ENCODE results near the gene SORCS2.

DNA sequence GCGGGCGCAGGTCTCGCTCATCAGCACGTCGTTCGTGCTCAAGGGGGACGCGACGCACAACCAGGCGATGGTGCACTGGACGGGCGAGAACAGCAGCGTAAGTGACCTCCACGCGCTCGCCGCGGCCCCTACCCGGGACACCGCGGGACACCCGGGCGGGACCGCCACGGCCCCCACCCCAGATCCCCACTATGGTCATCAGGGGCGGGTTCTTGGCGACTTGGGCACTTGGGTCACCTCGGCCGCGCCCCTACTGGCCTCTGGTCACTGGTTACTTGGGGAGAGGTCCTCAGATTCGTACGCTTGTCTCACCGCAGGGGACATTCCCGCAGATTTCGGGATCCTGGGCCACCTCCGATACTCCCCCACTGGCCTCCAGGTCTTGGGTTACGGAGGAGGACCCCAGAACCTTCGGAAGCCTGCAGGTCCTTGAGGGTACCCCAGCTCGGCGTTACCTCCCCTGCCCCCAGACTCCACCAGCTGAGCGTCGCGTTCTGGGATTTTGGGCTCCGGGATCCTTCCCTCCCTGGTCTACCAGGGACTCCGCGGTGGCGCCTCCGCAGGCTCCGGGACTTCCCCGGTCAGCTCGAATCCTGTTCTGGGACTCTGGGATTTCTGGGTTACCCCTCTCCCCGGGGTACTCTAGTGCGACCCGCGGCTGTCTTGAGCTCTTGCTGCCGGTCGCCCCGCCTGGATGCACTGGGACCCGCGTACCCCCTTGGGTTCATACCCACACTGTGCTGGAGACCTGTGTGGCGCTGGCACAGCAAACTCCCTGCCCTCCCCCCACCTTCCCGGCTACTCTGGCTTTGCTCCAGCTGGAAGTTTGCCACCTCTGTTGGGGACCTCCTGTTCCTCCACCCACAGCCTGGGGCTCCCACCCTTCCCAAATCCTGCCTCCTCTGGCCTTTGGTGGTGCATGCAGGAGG is 956 bp downstream of the SORCS2 start:
- TF ChIP-seq CTCF (IDR thresholded peaks at IDR 0.05) = no peak
- no peak for TF ChIP-seq POLR2A (IDR thresholded peaks at IDR 0.05)

Data from right lobe of liver (tissue), 4 donors.